ENCODE results near the gene METTL2A. TPM values are rescaled to one million over a fixed set of nuclear protein-coding genes. Genes with fewer than 3 reads are reported as not detected.
"Not testable (repeated sequence)": the region's sequence is repeated elsewhere in the genome, so short reads cannot be mapped to it uniquely, and the experiment has no call there.

METTL2A gene
- polyA plus RNA-seq, 4 donors = 6.5 to 16.9 (median 10.8) TPM

GRCh38 chr17:62477718-62478408, 54.2 kb downstream of the METTL2A start:
- peak overlapping the region; percentile 56 to 92 (median 92) for H3K4me3 ChIP-seq (ENCODE audit: low read depth in 1 of 3, low read length in 3 of 3)
- H3K27ac ChIP-seq (ENCODE audit: low read depth in 1 of 3, low read length in 2 of 3) = peak overlapping the region; percentile 61 to 93 (median 76)
- 1 to 2% (median 1%) methylated on average over 42 to 61 of the region's 61 CpGs for WGBS, 3 donors
- H3K27me3 ChIP-seq (ENCODE audit: control insufficient read depth in 3 of 3, insufficient read depth in 3 of 3, low read length in 3 of 3); H3K9me3 ChIP-seq (ENCODE audit: control insufficient read depth in 2 of 2, insufficient read depth in 1 of 2, low read depth in 1 of 2, low read length in 1 of 2); FAIRE-seq; H3K36me3 ChIP-seq (ENCODE audit: control insufficient read depth in 3 of 3, insufficient read depth in 2 of 3, low read depth in 1 of 3, low read length in 3 of 3); H3K4me1 ChIP-seq (ENCODE audit: control insufficient read depth in 3 of 3, insufficient read depth in 2 of 3, low read depth in 1 of 3, low read length in 2 of 3): not testable (repeated sequence)
- peak; percentile 39 to 68 for DNase-seq

- no peaks in the 10 kb centered on the region for H3K9me3 ChIP-seq (ENCODE audit: control insufficient read depth in 2 of 2, insufficient read depth in 1 of 2, low read depth in 1 of 2, low read length in 1 of 2)
- H3K4me3 ChIP-seq (ENCODE audit: low read depth in 1 of 3, low read length in 3 of 3) = peak within 1 kb of the TSS; percentile 70 to 92 (median 92)
- WGBS, 3 donors = 0% methylated on average over 4 to 59 of the region's 59 CpGs
- H3K27me3 ChIP-seq (ENCODE audit: control insufficient read depth in 3 of 3, insufficient read depth in 3 of 3, low read length in 3 of 3) = no peaks in the 10 kb centered on the region
- DNase-seq = peak; percentile 65 to 85
- no peak for FAIRE-seq
- peaks cover 0 to 3% (median 0%) of the 10 kb centered on the region in 3 donors for H3K4me1 ChIP-seq (ENCODE audit: control insufficient read depth in 3 of 3, insufficient read depth in 2 of 3, low read depth in 1 of 3, low read length in 2 of 3)
- H3K27ac ChIP-seq (ENCODE audit: low read depth in 1 of 3, low read length in 2 of 3) = peak within 1 kb of the TSS; percentile 76 to 93 (median 82)
- H3K36me3 ChIP-seq (ENCODE audit: control insufficient read depth in 3 of 3, insufficient read depth in 2 of 3, low read depth in 1 of 3, low read length in 3 of 3) = peaks cover 0 to 6% (median 0%) of the 10 kb centered on the region in 3 donors
Measured at GRCh38 chr17:62478424-62478879, 54.8 kb downstream of the METTL2A start, which contains the start of gene TLK2. TSS of gene TLK2 (plus strand) at chr17:62478825. CDS start at chr17:62481126, 2,301 bp downstream.

GRCh38 chr17:62478880-62479638, 55.4 kb downstream of the METTL2A start:
- H3K4me1 ChIP-seq (ENCODE audit: control insufficient read depth in 3 of 3, insufficient read depth in 2 of 3, low read depth in 1 of 3, low read length in 2 of 3); H3K36me3 ChIP-seq (ENCODE audit: control insufficient read depth in 3 of 3, insufficient read depth in 2 of 3, low read depth in 1 of 3, low read length in 3 of 3); FAIRE-seq; H3K27me3 ChIP-seq (ENCODE audit: control insufficient read depth in 3 of 3, insufficient read depth in 3 of 3, low read length in 3 of 3); H3K9me3 ChIP-seq (ENCODE audit: control insufficient read depth in 2 of 2, insufficient read depth in 1 of 2, low read depth in 1 of 2, low read length in 1 of 2): not testable (repeated sequence)
- Histone ChIP-seq H3K4me3 (ENCODE audit: low read depth in 1 of 3, low read length in 3 of 3) (peak overlapping the region; percentile 64 to 92 (median 70)), H3K27ac (ENCODE audit: low read depth in 1 of 3, low read length in 2 of 3) (peak overlapping the region; percentile 75 to 93 (median 82))
- DNase-seq = peak; percentile 17 to 79
- WGBS, 3 donors = 1 to 7% (median 7%) methylated on average over 11 to 84 of the region's 84 CpGs

DNA sequence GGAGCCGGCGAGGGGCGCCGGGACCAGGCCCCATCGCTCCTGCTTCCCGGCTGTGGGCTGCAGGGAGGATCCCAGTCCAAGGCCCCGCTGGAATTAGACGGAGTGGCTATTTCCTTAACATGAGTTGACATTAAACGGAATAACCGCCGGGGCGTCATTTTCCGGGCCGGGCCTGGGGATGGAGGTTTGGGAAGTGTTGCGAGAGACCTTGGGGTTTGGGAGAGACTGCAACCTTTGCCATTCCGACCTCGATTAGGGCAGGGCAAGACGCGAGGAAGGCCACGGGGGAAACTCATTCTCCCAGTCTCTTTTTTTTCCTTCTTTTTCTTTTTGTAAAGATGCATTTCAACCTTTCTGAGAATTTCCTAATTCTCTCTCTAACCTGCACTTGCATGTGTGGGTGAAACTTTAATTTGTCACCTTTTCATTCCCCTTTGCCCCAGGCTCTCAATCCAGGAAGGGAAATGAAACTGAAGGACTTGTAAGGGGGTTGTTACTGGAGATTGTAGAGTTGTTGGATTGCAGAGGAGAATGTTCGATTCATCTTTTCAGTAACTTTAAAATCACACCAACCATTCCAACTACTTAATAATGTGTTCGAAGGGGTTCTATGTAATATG, 56.1 kb downstream of the METTL2A start:
- H3K36me3 ChIP-seq (ENCODE audit: control insufficient read depth in 3 of 3, insufficient read depth in 2 of 3, low read depth in 1 of 3, low read length in 3 of 3); H3K27me3 ChIP-seq (ENCODE audit: control insufficient read depth in 3 of 3, insufficient read depth in 3 of 3, low read length in 3 of 3); FAIRE-seq; H3K9me3 ChIP-seq (ENCODE audit: control insufficient read depth in 2 of 2, insufficient read depth in 1 of 2, low read depth in 1 of 2, low read length in 1 of 2); H3K4me1 ChIP-seq (ENCODE audit: control insufficient read depth in 3 of 3, insufficient read depth in 2 of 3, low read depth in 1 of 3, low read length in 2 of 3): not testable (repeated sequence)
- 0 to 2% (median 1%) methylated on average over 17 to 19 of the region's 22 CpGs for WGBS, 3 donors
- H3K4me3 ChIP-seq (ENCODE audit: low read depth in 1 of 3, low read length in 3 of 3) = peak overlapping the region; percentile 31 to 92 (median 70)
- H3K27ac ChIP-seq (ENCODE audit: low read depth in 1 of 3, low read length in 2 of 3) = peak overlapping the region; percentile 74 to 93 (median 82)
- peak; percentile 35 to 44 for DNase-seq

GRCh38 chr17:62482553-62482952, 58.9 kb downstream of the METTL2A start:
- not testable (repeated sequence) for H3K4me3 ChIP-seq (ENCODE audit: low read depth in 1 of 3, low read length in 3 of 3); H3K9me3 ChIP-seq (ENCODE audit: control insufficient read depth in 2 of 2, insufficient read depth in 1 of 2, low read depth in 1 of 2, low read length in 1 of 2); FAIRE-seq; H3K27me3 ChIP-seq (ENCODE audit: control insufficient read depth in 3 of 3, insufficient read depth in 3 of 3, low read length in 3 of 3); DNase-seq; H3K4me1 ChIP-seq (ENCODE audit: control insufficient read depth in 3 of 3, insufficient read depth in 2 of 3, low read depth in 1 of 3, low read length in 2 of 3); H3K27ac ChIP-seq (ENCODE audit: low read depth in 1 of 3, low read length in 2 of 3)
- WGBS, 3 donors = 74 to 83% (median 80%) methylated on average over 3 of the region's 3 CpGs
- peaks cover 0 to 13% (median 1%) of the 10 kb centered on the region in 3 donors for H3K36me3 ChIP-seq (ENCODE audit: control insufficient read depth in 3 of 3, insufficient read depth in 2 of 3, low read depth in 1 of 3, low read length in 3 of 3)

DNA sequence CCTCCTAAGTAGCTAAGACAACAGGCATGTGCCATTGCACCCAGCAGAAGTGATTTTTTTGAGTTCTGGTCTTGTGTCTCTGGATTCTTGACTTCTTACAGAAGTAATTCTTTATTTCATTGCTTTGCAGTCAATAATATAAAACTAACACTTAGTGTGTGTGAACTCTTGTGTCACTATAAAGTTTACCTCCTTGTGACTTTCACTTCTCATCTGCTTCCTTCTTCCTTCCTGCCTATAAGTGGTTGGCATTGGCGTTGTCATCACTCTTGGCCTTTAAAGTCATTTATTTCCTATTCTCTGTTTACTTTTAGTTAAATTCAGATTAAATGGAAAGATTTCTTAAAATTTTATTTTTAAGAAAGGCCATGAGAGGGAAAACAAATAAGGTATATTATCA, 67.3 kb downstream of the METTL2A start:
- H3K27ac ChIP-seq (ENCODE audit: low read depth in 1 of 3, low read length in 2 of 3); DNase-seq; H3K27me3 ChIP-seq (ENCODE audit: control insufficient read depth in 3 of 3, insufficient read depth in 3 of 3, low read length in 3 of 3); H3K9me3 ChIP-seq (ENCODE audit: control insufficient read depth in 2 of 2, insufficient read depth in 1 of 2, low read depth in 1 of 2, low read length in 1 of 2); H3K4me1 ChIP-seq (ENCODE audit: control insufficient read depth in 3 of 3, insufficient read depth in 2 of 3, low read depth in 1 of 3, low read length in 2 of 3); FAIRE-seq; H3K4me3 ChIP-seq (ENCODE audit: low read depth in 1 of 3, low read length in 3 of 3): not testable (repeated sequence)
- 42 to 83% (median 68%) methylated on average over 1 of the region's 1 CpG for WGBS, 3 donors
- H3K36me3 ChIP-seq (ENCODE audit: control insufficient read depth in 3 of 3, insufficient read depth in 2 of 3, low read depth in 1 of 3, low read length in 3 of 3) = peaks cover 1 to 13% (median 2%) of the 10 kb centered on the region in 3 donors

DNA sequence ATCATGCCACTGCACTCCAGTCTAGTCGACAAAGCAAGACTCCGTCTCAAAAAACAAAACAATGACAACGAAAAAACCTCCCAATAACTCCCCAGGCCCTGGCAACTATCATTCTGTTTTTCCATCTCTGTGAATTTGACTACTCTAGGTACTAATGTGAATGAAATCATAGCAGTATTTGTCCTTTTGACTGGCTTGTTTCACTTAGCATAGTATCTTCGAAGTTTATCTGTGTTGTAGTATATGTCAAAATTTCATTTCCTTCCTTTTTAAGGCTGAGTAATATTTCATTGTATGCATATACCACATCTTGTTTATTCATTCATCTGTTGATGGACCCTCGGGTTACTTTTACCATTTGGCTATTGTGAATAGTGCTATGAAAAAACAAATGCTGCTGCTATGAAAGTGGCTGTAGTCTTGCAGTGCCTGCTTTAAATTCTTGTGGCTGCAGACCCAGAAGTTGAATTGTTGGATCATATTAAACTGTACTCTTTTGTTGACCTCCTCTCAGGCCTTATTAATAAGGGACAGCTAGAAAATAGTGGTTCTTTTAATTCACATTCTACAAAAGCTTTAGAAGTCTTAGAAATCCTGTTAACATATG, 69.5 kb downstream of the METTL2A start:
- not testable (repeated sequence) for H3K4me1 ChIP-seq (ENCODE audit: control insufficient read depth in 3 of 3, insufficient read depth in 2 of 3, low read depth in 1 of 3, low read length in 2 of 3); DNase-seq; H3K36me3 ChIP-seq (ENCODE audit: control insufficient read depth in 3 of 3, insufficient read depth in 2 of 3, low read depth in 1 of 3, low read length in 3 of 3); H3K27ac ChIP-seq (ENCODE audit: low read depth in 1 of 3, low read length in 2 of 3); H3K9me3 ChIP-seq (ENCODE audit: control insufficient read depth in 2 of 2, insufficient read depth in 1 of 2, low read depth in 1 of 2, low read length in 1 of 2); H3K27me3 ChIP-seq (ENCODE audit: control insufficient read depth in 3 of 3, insufficient read depth in 3 of 3, low read length in 3 of 3); FAIRE-seq; H3K4me3 ChIP-seq (ENCODE audit: low read depth in 1 of 3, low read length in 3 of 3)
- WGBS, 3 donors = 84 to 89% (median 85%) methylated on average over 5 of the region's 5 CpGs

GRCh38 chr17:62494073-62494472, 70.4 kb downstream of the METTL2A start:
- DNase-seq; H3K27me3 ChIP-seq (ENCODE audit: control insufficient read depth in 3 of 3, insufficient read depth in 3 of 3, low read length in 3 of 3); H3K27ac ChIP-seq (ENCODE audit: low read depth in 1 of 3, low read length in 2 of 3); H3K36me3 ChIP-seq (ENCODE audit: control insufficient read depth in 3 of 3, insufficient read depth in 2 of 3, low read depth in 1 of 3, low read length in 3 of 3); H3K4me3 ChIP-seq (ENCODE audit: low read depth in 1 of 3, low read length in 3 of 3); H3K9me3 ChIP-seq (ENCODE audit: control insufficient read depth in 2 of 2, insufficient read depth in 1 of 2, low read depth in 1 of 2, low read length in 1 of 2); FAIRE-seq; H3K4me1 ChIP-seq (ENCODE audit: control insufficient read depth in 3 of 3, insufficient read depth in 2 of 3, low read depth in 1 of 3, low read length in 2 of 3): not testable (repeated sequence)
- 90 to 97% (median 90%) methylated on average over 7 of the region's 7 CpGs for WGBS, 3 donors

All from small intestine (tissue), 7 donors.